NOMO-1 treated with dmso at 0.1 percent for 144 hours (cell line): ENCODE results near the gene ZMYND8.
"Not testable (repeated sequence)": the region's sequence is repeated elsewhere in the genome, so short reads cannot be mapped to it uniquely, and the experiment has no call there.

Source experiments
- DNase-seq: peaks from one replicate; lab custom pipeline; 2025; ENCODE audit not compliant: unreplicated experiment; lab: John Stamatoyannopoulos, UW

ZMYND8 gene

DNA sequence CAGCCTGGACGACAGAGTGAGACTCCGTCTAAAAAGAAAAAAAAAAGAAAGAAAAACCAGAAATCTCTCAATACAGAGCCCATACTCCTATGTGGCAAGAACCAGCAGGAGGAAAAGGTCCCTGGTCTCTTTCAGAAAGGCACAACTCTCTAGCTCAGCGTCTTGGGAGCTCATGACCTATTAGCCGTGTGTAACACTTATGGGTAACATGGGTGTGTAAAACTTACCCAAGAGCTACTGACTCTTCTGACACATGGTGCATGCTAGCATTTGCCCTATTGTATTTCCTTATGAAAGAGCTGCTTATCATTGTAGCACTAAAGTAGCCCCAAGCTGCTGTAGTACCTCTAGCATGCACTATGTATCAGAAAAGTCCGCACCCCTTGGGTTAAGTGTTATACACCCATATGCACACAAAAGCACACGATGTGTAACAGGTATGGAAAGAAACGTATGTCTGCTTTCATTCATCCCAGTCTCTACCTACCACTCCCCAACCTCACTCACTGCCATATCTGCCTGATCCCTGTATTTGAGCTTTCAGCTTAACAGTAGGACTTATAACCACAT, 85.4 kb downstream of the ZMYND8 start:
- no peak for DNase-seq

DNA sequence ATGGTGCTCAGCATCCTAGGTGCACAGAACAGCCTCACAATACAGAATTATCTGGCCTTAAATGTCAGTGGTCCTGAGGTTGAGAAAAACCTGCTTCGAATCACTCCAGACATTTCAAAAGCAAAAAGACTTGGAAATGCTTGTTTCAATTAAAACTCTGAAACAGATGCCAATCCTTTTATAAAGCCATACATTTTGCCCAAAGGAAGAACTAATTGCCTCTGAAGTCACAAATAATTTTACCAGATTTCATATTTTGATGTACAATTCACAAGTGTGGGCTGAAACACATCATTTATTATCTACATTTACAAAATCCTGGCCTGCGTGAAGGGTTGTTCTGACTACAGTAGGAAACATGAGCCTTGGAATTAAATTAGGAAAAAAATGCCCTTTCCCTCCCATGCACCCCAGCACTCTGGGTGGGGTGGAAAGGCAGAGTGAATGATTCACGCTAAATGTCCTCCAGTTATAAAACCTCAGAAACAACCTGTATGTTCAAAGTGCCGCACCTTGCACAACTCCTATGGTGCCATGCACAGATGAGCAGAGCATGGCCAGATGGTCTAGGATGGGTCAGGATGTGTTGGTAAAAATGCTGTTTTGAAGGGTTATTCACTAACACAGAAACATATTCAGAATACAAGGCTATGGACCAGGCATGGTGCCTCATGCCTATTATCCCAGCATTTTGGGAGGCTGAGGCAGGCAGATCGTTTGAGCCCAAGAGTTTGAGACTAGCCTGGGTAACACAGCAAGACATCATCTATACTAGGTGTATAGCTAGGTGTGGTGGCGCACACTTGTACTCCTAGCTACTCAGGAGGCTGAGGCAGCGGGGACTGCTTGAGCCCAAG, 87.0 kb downstream of the ZMYND8 start:
- no peak for DNase-seq

DNA sequence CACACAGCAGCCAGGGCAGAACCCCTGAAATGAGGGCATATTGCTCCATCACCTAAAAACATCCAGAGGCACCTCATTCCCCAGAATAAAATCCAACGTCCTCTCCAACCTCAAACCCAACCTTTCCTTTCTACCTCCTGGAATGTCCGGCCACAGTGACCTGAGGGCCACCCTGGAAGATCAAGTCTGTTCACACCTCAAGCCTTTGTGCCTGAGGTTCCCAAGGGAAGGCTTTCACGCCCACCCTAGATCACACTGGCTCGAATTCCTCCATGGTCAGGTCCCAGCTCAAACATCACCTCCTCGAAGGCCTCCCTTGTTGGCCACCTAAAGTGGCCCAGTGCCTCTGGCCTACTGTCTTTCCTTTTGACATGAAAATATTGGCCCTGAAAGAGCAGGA, 88.9 kb downstream of the ZMYND8 start:
- no peak for DNase-seq

DNA sequence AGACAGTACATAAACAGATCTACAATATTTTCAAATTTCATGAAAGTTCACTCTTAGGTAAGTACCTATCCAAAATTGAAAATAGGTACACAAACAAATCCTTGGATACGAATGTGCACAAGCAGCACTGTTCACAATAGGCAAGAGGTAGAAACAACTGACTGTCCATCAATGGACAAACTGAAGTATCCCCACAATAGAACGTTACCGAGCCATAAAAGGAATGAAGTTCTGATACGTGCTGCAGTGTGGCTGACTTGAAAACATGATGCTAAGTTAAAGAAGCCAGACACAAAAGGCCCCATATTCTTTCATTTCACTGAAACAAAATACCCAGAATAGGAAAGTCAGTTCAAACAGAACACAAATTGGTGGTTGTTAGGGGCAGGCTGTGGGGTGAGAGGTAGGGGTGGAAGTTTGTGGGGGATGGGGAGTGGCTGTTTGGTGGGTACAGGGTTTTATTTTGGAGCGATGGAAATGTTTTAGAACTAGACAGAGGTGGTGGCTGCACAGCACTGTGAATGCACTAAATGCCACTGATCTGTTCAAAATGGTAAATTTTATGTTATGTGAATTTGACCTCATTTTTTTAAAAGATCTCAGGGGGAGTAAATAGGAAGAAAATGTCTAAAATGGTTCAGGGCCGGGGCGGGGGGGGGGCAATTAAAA, 89.5 kb downstream of the ZMYND8 start:
- DNase-seq, result no peak

DNA sequence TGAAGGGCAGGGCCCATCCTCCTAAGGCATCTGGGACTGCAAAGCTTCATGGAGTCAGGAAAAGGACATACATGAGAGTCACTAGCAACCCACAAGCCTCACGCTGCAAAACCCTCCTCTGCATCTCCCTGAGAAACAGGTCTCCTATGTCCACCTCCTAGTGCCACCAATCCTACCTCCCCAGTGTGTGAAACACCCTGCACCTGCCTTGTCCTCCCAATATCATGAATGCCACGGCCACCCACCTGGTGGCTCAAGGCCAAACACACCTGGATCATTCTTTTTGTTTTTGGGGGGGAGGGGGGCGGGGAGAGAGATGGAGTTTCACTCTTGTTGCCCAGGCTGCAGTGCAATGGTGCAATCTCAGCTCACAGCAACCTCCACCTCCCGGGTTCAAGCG, 90.5 kb downstream of the ZMYND8 start:
- no peak for DNase-seq

DNA sequence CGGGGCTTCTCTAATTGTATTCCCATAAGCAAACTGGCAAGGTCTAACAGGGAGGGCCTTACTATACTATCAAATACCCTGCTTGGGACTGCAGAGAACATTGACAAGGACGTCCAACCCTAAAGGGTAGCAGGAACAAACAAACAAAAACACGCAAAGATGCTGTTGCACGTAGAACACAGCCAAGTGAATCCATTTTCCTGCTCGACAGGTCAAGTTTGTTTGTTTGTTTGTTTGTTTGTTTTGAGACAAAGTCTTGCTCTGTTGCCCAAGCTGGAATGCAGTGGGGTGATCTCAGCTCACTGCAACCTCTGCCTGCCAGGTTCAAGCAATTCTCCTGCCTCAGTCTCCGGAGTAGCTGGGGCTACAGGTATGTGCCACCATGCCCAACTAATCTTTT, 91.3 kb downstream of the ZMYND8 start:
- no peak for DNase-seq

DNA sequence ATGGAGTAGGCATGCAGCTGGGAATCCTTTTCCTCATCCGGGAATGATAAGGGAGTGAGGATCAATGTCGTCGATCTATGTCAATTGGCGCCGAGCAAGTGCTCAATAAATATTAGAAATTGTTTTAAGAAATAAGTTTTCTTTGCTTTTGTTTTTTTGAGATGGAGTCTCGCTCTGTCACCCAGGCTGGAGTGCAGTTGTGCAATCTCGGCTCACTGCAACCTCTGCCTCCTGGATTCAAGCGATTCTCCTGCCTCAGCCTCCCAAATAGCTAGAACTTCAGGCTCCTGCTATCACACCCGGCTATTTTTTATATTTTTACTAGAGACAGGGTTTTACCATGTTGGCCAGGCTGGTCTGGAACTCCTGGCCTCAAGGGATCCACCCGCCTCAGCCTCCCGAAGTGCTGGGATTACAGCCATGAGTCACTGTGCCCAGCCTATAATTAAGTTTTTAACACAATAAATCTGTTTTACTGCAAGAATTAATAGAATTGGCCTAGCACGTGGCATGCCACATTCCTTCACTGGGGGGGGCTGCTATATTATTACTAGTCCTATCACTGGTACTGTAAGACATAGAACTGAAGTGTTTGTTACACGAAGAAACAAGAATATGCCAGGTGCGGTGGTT, 92.2 kb downstream of the ZMYND8 start:
- DNase-seq, result not testable (repeated sequence)

DNA sequence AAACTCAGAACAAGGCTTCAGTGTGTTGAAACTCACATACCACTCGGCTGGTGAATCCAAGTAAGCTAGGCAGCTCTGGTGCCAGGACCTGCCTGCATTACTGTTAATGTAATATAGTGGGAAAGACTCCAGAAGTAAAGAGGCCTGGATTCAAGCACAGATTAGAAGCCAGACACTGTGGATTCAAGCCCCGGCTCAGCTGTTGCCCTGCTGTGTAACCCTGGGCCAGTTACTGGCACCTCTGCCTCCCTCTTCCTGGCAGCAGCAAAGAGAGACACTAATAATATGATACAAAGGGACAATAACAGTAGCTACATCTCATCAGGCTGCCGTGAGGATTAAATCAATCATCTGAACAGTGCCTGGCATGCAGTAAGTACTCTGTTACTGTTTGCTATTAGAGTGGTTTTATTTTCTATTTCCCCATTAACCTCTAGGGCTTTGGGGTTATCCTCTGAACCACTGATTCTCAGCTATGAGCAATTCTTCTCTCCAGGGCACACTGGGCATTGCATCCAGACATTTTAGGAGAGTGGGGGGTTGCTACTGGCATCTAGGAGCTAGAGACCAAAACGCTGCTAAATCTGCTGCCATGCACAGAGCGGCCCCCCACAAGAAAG, 92.9 kb downstream of the ZMYND8 start:
- no peak for DNase-seq

DNA sequence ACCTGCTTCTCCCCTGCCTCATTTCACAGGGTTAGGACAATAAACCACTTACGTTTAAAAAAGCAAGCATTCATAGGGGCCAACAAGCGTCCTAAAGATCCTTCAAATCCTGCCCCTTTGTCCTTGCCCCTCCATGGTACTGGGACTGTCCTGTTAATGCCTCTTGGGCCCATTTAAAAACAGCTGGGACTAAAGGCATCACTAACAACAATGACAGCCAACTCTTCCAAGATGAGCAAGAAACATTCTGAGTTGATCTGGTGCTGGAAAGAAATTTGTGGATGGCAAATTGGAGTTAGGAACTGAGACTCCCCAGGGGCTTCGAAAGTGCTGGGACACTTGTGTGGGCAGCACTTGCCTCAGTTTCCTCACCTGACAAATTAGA, 93.4 kb downstream of the ZMYND8 start:
- DNase-seq, result no peak

DNA sequence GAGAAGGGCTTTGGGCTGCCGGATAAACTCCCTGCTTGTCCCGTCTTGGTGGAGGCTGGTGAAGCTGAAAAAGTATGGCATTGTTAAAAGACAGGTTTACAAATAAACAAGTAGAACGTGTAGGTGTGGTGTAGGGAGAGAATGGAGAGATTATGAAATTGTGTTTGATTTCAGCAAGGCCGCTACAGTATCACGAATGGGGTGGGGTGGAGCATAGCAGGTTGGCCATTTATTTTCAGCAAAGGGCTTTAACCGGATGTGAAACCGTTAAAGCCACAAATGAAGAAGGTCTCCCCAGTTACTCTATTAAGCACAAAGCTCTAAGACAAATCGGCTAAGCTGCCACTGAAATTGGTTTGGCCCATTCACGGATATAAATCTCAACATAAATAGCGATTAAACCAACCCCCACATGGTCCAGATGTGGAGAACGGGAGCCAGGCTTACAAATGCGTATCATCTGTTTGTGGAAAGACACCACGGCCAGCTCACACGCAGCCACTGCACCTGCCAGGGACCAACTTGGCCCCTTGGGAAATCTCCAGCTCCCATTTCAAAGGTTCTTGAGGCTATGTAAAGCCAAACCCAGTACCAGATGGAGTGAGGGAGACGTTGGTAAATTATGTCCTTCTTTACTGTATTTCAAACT, 94.0 kb downstream of the ZMYND8 start:
- peak; percentile 76 for DNase-seq

DNA sequence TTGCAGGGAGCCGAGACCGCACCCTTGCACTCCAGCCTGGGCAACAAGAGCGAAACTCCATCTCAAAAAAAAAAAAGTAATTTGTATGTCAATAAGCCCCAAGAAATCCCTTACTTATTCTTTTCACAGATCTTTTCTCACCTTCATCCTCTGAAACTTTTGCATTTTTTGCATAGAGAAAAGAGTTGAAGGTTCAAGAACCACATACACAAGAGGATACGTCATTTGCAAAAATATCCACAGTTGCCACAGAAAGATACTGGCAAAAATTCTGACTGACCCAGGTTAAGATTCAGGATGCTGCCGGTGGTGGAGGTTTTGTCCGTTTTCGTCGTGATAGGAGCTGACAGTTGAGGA, 94.5 kb downstream of the ZMYND8 start:
- DNase-seq, result no peak

DNA sequence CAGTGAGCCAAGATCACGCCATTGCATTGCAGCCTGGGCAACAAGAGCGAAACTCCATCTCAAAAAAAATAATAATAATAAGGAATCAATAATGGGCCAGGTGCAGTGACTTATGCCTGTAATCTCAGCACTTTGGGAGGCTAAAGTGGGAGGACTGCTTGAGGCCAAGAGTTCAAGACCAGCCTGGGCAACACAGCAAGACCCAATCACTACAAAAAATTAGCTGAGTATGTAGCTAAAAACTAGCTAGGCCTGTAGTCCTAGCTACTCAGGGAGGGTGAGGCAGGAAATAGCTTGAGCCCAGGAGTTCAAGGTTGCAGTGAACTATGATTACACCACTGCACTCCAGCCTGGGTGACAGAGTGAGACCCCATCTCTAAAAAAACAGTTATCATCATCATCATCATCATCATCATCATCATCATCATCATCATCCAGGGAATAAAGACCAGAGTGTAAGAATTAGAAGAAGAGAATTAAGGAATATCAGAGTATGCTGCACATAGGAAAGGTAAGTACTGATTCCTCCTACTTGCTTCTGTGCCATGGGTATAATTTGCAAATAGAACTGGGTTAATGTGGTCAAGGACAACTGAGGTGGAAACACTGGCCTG, 95.2 kb downstream of the ZMYND8 start:
- not testable (repeated sequence) for DNase-seq

DNA sequence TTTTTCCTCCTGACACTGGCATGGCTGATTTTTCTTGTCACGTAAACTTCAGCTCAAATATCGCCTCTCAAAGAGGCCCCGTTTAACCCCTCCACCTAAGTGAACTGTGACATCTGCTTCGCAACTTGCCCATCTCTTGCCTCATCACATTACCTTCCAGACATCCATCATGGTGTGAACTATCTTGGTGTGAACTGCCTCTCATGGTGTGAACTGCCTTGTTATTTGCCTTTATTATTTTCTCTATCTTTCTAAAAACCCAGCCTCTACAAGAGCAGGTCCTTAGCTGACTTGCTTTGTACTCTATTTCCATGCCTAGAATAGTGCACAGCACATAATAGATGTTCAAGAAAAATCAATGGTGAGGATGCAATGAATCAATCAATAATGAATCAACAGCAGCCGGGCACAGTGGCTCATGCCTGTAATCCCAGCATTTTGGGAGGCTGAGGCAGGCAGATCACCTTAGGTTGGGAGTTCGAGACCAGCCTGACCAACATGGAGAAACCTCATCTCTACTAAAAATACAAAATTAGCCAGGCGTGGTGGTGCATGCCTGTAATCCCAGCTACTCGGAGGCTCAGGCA, 95.9 kb downstream of the ZMYND8 start:
- not testable (repeated sequence) for DNase-seq

DNA sequence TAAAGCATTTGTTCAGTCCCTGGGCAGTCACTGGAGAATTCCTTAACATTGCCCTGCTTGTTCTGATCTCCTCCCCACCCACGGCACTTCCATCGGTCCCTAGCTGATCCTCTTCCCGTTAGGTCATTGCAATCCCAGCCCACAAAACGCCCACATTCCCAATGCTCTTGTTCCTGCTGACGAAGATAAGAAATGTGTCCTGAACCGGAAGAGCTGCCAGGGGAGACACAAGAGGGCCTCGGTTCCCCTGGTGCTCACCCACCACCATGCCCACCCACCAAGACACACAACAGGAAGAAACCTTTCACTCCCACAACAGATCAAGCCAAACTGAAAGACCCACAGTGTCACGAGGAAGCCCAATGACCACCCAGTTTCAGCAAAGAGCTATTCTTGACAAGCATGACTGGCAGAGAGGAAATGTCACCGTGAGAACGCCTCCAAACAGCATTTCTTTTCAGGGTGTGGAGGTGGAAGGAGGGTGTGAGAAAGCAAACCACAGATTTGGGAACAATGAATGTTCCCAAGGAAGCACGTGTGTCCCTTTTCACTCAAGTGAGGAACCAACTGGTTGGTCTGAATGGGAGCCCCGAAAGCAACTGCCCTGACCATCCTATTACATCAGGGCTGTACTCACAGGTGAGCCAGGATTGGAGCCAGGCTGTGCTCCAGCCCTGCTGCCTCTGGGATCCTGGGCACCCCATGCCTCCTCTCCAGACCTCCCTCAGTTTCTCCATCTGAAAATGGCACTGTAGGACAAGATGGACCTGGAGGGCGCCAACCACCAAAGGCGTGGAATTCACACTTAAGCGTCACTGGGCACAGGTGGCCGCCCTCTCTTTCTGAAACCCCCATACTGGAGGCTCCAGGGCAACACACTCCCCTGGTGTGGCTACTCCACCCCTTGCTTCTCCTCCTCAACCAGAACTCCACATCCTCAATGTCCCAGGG, 97.5 kb downstream of the ZMYND8 start:
- no peak for DNase-seq

DNA sequence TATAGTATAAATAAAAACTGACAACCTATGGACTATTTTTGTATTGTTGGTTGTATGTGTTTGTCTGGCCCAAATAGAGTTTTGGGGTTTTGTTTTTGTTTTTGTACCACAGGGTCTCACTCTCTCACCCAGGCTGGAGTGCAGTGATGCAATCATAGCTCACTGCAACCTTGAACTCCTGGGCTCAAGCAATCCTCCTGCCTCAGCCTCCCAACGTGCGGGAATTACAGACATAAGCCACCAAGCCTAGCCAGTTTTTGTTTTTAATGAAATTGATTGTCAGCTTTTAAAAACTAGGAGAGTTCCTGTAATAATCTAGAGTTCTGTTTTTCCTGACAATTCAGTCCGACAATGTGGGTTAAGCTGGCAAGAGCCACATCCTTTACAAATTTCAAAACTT, 98.7 kb downstream of the ZMYND8 start:
- no peak for DNase-seq

DNA sequence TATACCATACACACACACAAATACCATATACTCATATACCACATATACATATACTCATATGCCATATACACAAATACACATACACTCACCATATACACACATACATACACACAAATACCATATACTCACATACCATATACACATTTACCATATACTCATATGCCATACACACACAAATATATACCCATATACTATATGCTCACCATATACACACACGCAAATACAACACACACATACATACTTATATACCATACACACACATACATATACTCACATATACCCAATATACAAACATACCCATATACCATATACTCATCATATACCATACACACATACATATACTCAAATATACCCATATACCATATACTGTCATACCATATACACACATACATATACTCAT, 99.2 kb downstream of the ZMYND8 start:
- no peak for DNase-seq

DNA sequence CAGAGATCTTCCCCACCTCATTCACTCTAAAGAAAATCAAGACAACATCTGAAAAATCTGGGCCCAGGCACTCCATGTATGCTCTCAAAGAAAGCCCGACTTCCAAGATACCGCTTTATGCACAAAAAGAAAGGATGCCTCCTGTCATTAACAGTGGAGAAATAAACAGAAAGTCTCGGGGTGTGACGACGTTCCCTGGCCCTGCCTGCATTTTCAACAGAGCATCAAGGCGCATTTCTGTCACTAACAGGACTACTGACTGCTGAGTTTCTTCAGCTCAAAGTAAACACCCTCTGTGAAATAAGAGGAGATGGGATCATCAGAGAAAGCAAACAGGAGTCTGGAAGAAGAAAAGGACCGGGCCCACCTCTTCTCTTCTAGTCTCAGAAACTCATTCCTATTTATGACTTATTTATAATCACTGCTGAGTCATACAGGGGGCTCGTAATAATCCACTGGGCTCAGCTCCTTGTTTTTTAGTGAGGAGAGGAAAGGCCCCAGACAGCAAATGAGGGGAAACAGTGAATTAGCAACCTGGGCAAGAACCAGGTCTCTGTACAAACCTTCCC, 99.7 kb downstream of the ZMYND8 start:
- DNase-seq, result no peak

DNA sequence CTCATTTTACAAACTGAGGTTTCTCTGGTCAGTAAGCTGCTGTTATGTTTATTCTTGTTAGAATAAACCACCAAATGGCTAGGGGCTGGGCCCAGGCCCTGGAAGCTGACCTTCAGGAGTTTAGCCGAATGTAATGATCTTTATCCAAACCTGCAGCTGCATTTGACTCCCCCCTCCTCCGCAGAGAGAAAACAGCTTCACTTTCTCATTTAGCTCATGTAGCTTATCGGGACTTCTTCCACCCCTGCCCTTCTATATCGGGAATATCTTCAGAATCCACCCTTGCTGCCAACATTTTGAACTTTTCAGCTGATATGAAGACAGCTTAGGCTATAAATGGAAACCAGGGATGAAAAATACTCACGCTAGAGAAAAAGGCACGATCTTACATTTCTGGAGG, 102.6 kb downstream of the ZMYND8 start:
- no peak for DNase-seq

DNA sequence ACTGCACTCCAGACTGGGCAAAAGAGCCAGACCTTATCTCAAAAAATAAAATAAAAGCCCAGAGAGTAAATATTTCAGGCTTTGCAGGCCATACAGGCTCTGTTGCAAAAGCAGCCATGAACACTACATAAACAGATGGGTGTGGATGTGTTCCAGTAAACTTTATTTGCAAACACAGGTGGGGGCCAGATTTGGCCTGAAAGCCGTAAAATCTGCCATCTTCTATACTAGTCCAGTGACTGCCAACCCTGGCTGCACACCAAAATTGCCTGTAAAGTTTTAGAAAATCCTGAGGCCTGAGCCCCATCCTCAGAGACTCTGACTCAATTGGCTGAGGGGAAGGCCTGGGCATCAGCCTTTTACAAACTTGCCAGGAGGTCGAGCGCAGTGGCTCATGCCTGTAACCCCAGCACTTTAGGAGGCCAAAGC, 103.6 kb downstream of the ZMYND8 start:
- DNase-seq, result no peak
